Epithelial cell of esophagus (primary cell): ENCODE measurements around the gene ACAP1.

ENCODE experiments used
- DNase-seq: peaks from one replicate; pipeline ENCODE4 v3.0.0; 2010; ENCODE audit warnings: low read depth
- H3K4me3 ChIP-seq: 2 replicates; pipeline ENCODE4 v1.5.1; 2011; ENCODE audit warnings: mild to moderate bottlenecking, low read length, control low read depth
- CTCF ChIP-seq: IDR thresholded peaks from 2 replicates; pipeline ENCODE4 v1.5.1; 2011; ENCODE audit warnings: low read depth, mild to moderate bottlenecking, low read length, control low read depth, inconsistent platforms; ENCODE audit not compliant: insufficient read depth; ENCODE audit errors: missing control alignments

ACAP1 gene

GRCh38 chr17:7325031-7325528 is 11.2 kb upstream of the ACAP1 start:
- DNase-seq: no peak
- TF ChIP-seq CTCF: no peak
- no peak overlapping the region for H3K4me3 ChIP-seq

- no peak for TF ChIP-seq CTCF
- no peak for DNase-seq
- H3K4me3 ChIP-seq: no peak overlapping the region
Measured at GRCh38 chr17:7326186-7326585, 10.1 kb upstream of the ACAP1 start.

- no peak overlapping the region for H3K4me3 ChIP-seq
- no peak for TF ChIP-seq CTCF
- DNase-seq: no peak
Measured at GRCh38 chr17:7327056-7327455, 9.3 kb upstream of the ACAP1 start.

- H3K4me3 ChIP-seq: no peak overlapping the region
- DNase-seq: no peak
- no peak for TF ChIP-seq CTCF
Measured at GRCh38 chr17:7327501-7327900, 8.8 kb upstream of the ACAP1 start.

GRCh38 chr17:7328009-7328408 is 8.3 kb upstream of the ACAP1 start:
- TF ChIP-seq CTCF: no peak
- no peak overlapping the region for H3K4me3 ChIP-seq
- DNase-seq: no peak

- peak; percentile 43 for DNase-seq
- TF ChIP-seq CTCF: no peak
- H3K4me3 ChIP-seq: peak within 1 kb of the TSS; percentile 91
Measured at GRCh38 chr17:7328840-7329373, 7.4 kb upstream of the ACAP1 start, which contains the start of gene NEURL4. Gene NEURL4 (minus strand): TSS chr17:7329335. CDS start chr17:7329312, 23 bp downstream.

GRCh38 chr17:7329374-7329996 is 6.8 kb upstream of the ACAP1 start:
- TF ChIP-seq CTCF: no peak
- peak; percentile 99 for DNase-seq
- peak overlapping the region; percentile 91 for H3K4me3 ChIP-seq
